Endothelial cell of umbilical vein (primary cell): ENCODE results near the gene TES.

ENCODE experiments used
- CTCF ChIP-seq, 2 donors: IDR thresholded peaks; 1 replicate in 1 of 2; 2 replicates in 1 of 2; pipeline ENCODE4 v1.5.1; 2011; ENCODE audit warnings: low read length in 2 of 2, mild to moderate bottlenecking in 2 of 2, moderate library complexity in 2 of 2, control low read depth in 1 of 2, inconsistent platforms in 1 of 2, low read depth in 1 of 2; ENCODE audit not compliant: insufficient read depth in 1 of 2; ENCODE audit errors: extremely low read depth in 1 of 2
- EZH2 ChIP-seq: IDR thresholded peaks from 2 replicates; pipeline ENCODE4 v1.6.1; 2012; ENCODE audit warnings: borderline replicate concordance, low read depth, mild to moderate bottlenecking, moderate library complexity, low read length, inconsistent platforms; ENCODE audit not compliant: severe bottlenecking
- FOS ChIP-seq: IDR thresholded peaks from 2 replicates; pipeline ENCODE4 v1.6.1; 2011; ENCODE audit warnings: mild to moderate bottlenecking, low read length, moderate library complexity, borderline replicate concordance; ENCODE audit not compliant: insufficient read depth
- GATA2 ChIP-seq: IDR thresholded peaks from 2 replicates; pipeline ENCODE4 v1.7.0; 2011; ENCODE audit warnings: low read depth, mild to moderate bottlenecking, moderate library complexity, mixed read lengths, low read length; ENCODE audit not compliant: insufficient read length, insufficient read depth
- MAX ChIP-seq: IDR thresholded peaks from 2 replicates; pipeline ENCODE4 v1.6.1; 2011; ENCODE audit not compliant: insufficient read depth, insufficient read length
- MYC ChIP-seq: IDR thresholded peaks from one replicate; pipeline ENCODE4 v1.6.1; 2011; ENCODE audit warnings: mild to moderate bottlenecking, low read depth, low read length
- POLR2A ChIP-seq: IDR thresholded peaks from 2 replicates; pipeline ENCODE4 v1.6.1; 2012; ENCODE audit warnings: low read depth, mild to moderate bottlenecking, control low read depth, low read length
- POLR2AphosphoS5 ChIP-seq: IDR thresholded peaks from 2 replicates; pipeline ENCODE4 v1.6.1; 2012; ENCODE audit warnings: low read depth, mild to moderate bottlenecking, control low read depth, low read length, moderate library complexity; ENCODE audit not compliant: insufficient read depth

- TF ChIP-seq CTCF (IDR thresholded peaks at IDR 0.05; ENCODE audit: extremely low read depth in 1 of 2, insufficient read depth in 1 of 2, low read depth in 1 of 2, low read length in 2 of 2) (no peak), MAX (no peak), MYC (no peak), POLR2A (no peak), EZH2 (no peak), POLR2AphosphoS5 (no peak), FOS (no peak), GATA2 (no peak)
Measured at GRCh38 chr7:116273283-116273917, 63.1 kb downstream of the TES start.
